HG02798 (cell line): ENCODE results near the gene FLNB.

Experiments used
- ATAC-seq: cut with Tn5 transposase; IDR thresholded peaks from one replicate; pipeline ENCODE4 v1.9.1; 2021; ENCODE audit warnings: mild to moderate bottlenecking; ENCODE audit not compliant: unreplicated experiment, poor library complexity

FLNB gene

DNA sequence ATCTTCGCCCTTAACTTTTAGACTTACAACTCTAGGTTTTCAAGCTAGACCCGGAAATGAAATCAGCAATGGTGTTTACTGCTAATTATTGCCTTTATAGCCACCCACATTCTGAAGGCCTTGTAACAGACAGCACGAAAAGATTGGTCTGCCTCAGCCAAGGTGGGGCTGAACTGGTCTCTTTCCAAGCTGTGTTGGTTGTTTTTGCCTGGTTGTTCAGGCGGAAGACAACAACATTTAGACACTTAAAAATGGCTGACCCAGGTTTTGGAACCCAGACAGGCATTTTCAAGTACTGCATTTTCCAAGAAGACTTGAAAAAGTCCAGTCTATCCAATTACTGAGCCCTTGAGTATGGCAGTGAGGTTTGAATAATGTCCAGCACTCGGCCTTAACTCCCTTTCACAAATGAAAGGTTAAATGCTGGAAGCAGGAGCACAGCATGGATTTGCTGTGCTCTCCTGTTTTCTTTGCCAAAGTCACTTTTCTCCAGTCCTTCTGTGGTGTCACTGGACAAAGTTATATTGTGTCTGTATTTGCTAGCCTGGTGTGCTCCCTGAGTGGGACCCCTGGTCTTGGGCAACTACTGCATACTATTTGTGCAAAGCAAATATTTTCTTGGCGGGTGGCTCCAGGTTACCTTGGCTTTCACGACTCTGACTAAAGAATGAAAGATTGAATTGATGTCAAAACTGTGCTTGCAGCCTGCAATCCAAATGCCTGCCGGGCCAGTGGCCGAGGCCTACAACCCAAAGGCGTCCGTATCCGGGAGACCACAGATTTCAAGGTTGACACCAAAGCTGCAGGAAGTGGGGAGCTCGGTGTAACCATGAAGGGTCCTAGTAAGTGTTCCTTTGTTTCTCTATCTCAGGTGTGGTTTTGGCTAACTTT, 93.5 kb downstream of the FLNB start:
- ATAC-seq: no peak

- no peak for ATAC-seq
These were observed 94.1 kb downstream of the FLNB start for GRCh38 chr3:58102390-58102750.

- ATAC-seq: no peak
These were observed 94.8 kb downstream of the FLNB start for GRCh38 chr3:58102976-58103451.

- no peak for ATAC-seq
These were observed 95.9 kb downstream of the FLNB start for GRCh38 chr3:58104151-58104550.

- ATAC-seq: no peak
These were observed 96.5 kb downstream of the FLNB start for GRCh38 chr3:58104712-58105111.

GRCh38 chr3:58105196-58105595, 97.0 kb downstream of the FLNB start:
- ATAC-seq: no peak

DNA sequence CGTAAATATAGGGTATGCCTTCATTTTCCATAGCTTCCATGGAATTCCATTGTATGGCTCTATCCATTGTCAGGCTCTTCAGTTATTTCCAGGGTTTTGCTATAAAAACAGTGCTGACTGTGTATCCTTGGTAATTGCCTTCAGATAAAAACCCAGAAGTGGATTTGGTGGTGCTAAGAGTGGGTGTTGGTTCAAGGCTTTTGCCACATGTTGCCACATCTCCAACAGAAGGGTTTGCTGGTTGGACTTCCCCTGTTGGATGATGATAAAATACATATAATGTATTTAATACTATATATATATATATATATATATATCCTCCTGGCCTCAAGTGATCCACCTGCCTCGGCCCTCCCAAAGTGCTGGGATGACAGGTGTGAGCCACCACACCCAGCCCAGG, 97.8 kb downstream of the FLNB start:
- ATAC-seq: no peak

GRCh38 chr3:58106640-58107039, 98.4 kb downstream of the FLNB start:
- no peak for ATAC-seq

GRCh38 chr3:58107597-58107996, 99.4 kb downstream of the FLNB start:
- ATAC-seq: no peak

DNA sequence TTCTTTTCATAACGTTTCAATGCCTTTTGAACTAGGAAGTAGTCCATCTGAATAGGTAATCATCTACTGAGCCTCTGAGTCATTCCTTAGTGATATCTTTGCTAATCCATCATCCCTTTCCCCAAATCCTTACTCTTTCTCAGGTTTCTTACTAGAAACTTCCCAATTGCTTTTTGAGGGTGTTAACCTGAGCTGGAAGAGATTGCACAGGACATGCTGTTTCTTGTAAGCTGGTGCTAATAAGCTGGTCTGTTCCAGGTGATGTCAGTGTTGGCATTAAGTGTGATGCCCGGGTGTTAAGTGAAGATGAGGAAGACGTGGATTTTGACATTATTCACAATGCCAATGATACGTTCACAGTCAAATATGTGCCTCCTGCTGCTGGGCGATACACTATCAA, 101.5 kb downstream of the FLNB start:
- ATAC-seq: no peak

GRCh38 chr3:58111513-58112184, 103.4 kb downstream of the FLNB start:
- ATAC-seq: peak; percentile 71

DNA sequence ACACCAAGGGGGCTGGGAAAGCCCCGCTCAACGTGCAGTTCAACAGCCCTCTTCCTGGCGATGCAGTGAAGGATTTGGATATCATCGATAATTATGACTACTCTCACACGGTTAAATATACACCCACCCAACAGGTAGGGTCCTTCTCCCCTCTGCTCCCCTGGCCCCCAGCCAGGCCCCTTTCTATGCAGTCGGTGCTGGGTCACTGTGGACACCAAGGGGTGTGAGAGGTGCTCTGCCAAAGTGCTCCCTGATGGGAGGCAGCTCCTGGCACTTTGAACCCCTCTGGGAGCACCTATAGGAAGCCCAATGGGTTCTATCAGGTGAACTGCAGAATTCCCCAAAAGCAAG, 103.9 kb downstream of the FLNB start:
- ATAC-seq: no peak

DNA sequence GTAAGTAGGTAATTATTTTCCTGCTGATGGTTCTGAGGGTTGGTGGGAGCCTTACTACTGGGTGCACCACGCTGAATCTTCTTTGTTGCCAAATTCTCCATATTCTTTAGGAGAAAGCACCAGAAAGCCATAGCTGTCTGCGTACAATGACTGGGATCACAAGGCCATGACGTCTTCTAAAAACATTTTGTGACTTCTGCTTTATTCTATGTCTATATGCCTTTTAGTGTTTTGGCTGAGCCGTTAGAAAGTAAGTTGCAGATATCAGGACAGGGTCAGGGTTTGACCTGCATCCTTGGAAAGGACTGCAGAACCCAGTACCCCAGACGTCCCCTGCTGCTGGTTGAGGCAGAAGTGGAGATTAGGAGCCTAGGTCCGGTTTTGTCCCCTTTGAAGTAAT, 107.0 kb downstream of the FLNB start:
- ATAC-seq: no peak

DNA sequence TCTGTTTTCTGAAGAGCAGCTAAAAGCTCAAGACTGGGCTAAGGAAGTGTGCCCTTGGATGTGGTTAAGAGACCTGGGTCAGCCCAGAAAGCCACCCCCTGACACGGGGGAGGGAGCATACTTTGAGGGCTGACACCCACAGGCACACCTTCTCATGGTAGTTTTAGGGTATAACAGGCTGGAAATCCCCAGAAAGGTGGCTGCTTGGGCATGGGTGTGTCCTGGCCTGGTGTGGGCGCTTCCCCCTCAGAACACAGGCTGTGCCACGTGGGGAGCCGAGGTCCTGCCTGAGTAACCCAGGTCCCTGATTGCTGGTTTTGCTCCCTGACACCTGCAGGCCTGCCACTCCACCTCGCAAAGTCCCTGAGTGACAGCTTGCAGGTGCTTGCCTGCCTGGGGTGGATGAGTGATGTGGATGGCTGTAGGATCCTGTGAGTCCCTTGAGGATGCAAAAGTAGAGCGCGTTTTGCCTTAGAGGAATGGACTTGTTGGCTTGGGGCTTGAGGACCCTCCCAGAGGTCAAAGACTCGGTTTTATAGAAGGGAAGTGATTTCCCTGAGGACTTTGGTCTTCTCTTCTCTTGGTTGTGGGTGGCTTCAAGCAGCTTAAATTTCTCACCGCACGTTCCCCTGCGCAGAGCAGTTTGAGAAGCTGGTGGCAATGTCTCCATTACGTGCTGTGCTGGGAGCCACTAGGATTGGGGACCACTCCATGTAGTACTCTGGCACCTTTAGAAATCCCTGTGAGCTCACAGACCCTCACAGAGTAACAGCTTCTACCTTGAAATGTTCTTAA, 108.1 kb downstream of the FLNB start:
- ATAC-seq: peak; percentile 70

GRCh38 chr3:58116985-58117384, 108.8 kb downstream of the FLNB start:
- no peak for ATAC-seq

GRCh38 chr3:58117561-58118181, 109.4 kb downstream of the FLNB start:
- no peak for ATAC-seq

GRCh38 chr3:58119186-58119585, 111.0 kb downstream of the FLNB start:
- ATAC-seq: no peak

- no peak for ATAC-seq
These were observed 112.0 kb downstream of the FLNB start for GRCh38 chr3:58120075-58120812.

DNA sequence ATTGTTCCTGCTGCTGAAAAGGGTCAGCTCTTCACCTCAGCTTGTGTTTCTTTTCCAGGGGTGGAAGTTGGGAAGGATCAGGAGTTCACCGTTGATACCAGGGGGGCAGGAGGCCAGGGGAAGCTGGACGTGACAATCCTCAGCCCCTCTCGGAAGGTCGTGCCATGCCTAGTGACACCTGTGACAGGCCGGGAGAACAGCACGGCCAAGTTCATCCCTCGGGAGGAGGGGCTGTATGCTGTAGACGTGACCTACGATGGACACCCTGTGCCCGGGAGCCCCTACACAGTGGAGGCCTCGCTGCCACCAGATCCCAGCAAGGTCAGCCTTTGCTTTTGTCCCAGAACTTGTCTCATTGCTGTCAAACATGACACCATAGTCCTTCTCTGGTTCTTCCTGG, 113.0 kb downstream of the FLNB start:
- ATAC-seq: no peak
